Fibroblast of skin of abdomen (primary cell): ENCODE data around the gene MKNK2.
"Not testable (repeated sequence)": the region's sequence is repeated elsewhere in the genome, so short reads cannot be mapped to it uniquely, and the experiment has no call there.

Experiments
- DNase-seq: peaks from one replicate; pipeline ENCODE4 v3.0.0-alpha.2; 2013

Gene MKNK2

DNA sequence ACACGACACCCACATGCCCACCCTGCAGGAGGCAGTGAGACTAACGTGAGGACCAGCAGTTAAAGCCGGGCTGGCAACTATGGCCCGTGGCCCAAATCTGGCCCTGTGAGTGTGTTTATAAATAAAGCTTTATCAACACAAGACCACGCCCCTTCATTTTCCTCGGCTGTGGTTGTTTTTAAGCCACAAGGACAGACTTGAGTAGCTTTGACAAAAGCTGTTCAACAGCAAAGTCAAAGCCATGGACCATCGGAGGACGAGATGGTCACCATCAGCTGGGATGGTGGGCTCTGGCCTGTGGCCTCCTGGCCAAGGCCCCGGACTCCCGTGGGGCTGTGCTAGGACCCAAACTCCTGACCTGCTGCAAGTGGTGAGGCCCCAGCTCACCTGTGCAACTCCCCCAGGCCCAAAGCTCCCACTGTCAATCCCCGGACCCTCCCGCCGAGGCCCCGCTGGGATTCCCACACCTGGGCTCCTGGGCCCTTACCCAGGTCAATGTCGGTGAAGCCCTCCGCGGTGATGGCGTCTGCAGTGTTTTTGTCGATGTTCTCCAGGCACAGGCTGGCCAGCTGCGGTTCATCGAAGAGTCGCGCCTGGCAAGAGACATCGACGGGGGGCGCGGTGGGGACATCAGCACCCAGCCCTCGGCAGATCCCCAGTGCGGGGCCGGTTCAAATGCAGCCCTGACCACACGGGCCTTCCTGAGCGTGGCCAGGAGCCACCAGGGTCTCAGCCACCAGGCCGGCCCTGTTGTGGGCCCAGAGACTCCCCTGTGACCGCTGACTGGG, 60.6 kb downstream of the MKNK2 start:
- DNase-seq: no peak

GRCh38 chr19:1989513-1990229, 61.4 kb downstream of the MKNK2 start:
- no peak for DNase-seq

DNA sequence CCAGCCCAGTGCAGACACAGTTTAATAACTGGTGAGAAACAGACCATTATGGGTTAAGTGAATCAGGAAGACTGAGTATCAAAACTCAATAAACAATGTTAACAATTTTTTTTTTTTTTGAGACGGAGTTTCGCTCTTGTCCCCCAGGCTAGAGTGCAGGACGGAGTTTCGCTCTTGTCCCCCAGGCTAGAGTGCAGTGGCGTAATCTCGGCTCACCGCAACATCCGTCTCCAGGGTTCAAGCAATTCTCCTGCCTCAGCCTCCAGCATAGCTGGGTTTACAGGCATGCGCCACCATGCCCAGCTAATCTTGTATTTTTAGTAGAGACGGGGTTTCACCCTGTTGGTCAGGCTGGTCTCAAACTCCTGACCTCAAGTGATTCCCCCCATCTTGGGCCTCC, 62.6 kb downstream of the MKNK2 start:
- DNase-seq: not testable (repeated sequence)
